HG02623 (cell line): ENCODE measurements around the gene FCN1.
"Not testable (repeated sequence)": the region's sequence is repeated elsewhere in the genome, so short reads cannot be mapped to it uniquely, and the experiment has no call there.

Experiments
- ATAC-seq: cut with Tn5 transposase; IDR thresholded peaks from one replicate; pipeline ENCODE4 v1.9.1; 2021; ENCODE audit warnings: moderate library complexity; ENCODE audit not compliant: unreplicated experiment

FCN1 gene

GRCh38 chr9:134857451-134857850 is 60.3 kb downstream of the FCN1 start:
- ATAC-seq = not testable (repeated sequence)

- no peak for ATAC-seq
These were observed 61.8 kb downstream of the FCN1 start for GRCh38 chr9:134855900-134856377.
